Measurements from ENCODE around the gene GAB1.

DNA sequence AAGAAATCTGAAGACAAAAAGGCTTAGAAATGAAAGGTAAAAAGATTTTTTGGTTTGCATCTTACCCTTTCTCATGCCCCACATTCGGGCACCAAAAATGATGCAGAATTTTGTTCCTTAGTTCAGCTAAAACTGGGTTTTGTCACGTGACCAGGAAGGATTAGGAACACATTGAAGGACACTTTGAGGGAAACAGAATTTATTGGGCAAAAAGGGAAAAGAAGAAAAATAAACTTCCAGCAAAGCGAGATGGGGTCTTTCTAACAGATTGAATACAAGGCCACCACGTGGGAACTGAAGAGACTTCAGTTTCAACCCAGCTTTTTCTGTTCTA lies 95.5 kb downstream of the GAB1 start:
- TF ChIP-seq, protein P1, sequence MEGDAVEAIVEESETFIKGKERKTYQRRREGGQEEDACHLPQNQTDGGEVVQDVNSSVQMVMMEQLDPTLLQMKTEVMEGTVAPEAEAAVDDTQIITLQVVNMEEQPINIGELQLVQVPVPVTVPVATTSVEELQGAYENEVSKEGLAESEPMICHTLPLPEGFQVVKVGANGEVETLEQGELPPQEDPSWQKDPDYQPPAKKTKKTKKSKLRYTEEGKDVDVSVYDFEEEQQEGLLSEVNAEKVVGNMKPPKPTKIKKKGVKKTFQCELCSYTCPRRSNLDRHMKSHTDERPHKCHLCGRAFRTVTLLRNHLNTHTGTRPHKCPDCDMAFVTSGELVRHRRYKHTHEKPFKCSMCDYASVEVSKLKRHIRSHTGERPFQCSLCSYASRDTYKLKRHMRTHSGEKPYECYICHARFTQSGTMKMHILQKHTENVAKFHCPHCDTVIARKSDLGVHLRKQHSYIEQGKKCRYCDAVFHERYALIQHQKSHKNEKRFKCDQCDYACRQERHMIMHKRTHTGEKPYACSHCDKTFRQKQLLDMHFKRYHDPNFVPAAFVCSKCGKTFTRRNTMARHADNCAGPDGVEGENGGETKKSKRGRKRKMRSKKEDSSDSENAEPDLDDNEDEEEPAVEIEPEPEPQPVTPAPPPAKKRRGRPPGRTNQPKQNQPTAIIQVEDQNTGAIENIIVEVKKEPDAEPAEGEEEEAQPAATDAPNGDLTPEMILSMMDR (IDR thresholded peaks at IDR 0.05), result no peak
- no peak for TF ChIP-seq POLR2A (IDR thresholded peaks at IDR 0.05)

Measured in upper lobe of left lung (tissue), 4 donors.